ENCODE measurements around the gene SULT1C3. TPM values are rescaled to one million over a fixed set of nuclear protein-coding genes. Genes with fewer than 3 reads are reported as not detected.

SULT1C3 gene
- total RNA-seq, 4 donors from 2014 or later, result not detected

- DNase-seq (ENCODE audit: low spot score) (no peak), ATAC-seq (ENCODE audit: low FRiP score) (no peak)
- no peak for TF ChIP-seq CTCF (IDR thresholded peaks at IDR 0.05)
These were observed 15.7 kb upstream of the SULT1C3 start for GRCh38 chr2:108224022-108224421.

GRCh38 chr2:108226564-108226963, 13.2 kb upstream of the SULT1C3 start:
- TF ChIP-seq CTCF (IDR thresholded peaks at IDR 0.05), result no peak
- DNase-seq (ENCODE audit: low spot score) (no peak), ATAC-seq (ENCODE audit: low FRiP score) (no peak)

DNA sequence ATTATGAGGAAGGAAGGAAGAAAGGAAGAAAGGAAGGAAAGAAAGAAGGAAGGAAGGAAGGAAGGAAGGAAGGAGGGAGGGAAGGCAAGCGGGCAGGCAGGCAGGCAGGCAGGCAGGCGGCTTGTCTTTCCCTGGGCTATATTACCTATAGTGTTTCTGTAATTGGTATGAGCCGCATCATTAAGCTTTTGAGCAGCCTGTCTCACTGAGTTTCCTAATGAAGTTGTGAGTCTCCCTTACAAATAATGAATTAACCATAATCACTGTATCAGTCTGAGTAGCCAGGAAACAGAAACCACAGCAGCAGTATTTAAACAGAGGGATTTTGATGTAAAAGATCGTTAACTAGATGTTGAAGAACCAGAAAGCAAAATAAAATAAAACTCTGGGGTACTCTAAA, 11.8 kb upstream of the SULT1C3 start:
- no peak for DNase-seq (ENCODE audit: low spot score)
- TF ChIP-seq CTCF (IDR thresholded peaks at IDR 0.05), result no peak

DNA sequence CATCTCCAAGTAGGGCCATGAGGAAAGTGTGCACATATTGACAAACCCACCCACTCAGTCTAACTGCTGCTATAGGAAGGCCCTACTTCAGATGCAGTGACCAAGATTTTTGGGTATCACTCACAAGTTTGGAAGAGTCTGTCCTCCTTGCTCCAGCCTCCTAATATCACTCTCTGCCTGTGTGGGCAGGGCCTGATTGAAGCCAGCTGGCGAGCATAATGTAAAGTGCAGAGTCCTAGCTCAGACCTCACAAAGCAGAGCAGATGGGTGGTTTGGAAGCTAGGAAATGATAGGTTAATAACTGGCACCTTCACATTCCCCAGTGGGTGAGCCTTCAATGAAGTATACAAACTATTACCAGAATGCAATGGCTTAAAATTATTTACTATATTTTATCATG, 11.2 kb upstream of the SULT1C3 start:
- TF ChIP-seq CTCF (IDR thresholded peaks at IDR 0.05), result no peak
- DNase-seq (ENCODE audit: low spot score) (no peak), ATAC-seq (ENCODE audit: low FRiP score) (no peak)

More for the DNA sequence above, 11.8 kb upstream of the SULT1C3 start:
- no peak for ATAC-seq (ENCODE audit: low FRiP score)

GRCh38 chr2:108229875-108230274, 9.9 kb upstream of the SULT1C3 start:
- ATAC-seq (ENCODE audit: low FRiP score), result no peak
- TF ChIP-seq CTCF (IDR thresholded peaks at IDR 0.05), result no peak

GRCh38 chr2:108235577-108235976, 4.2 kb upstream of the SULT1C3 start:
- no peak for TF ChIP-seq CTCF (IDR thresholded peaks at IDR 0.05)

More at GRCh38 chr2:108229875-108230274, 9.9 kb upstream of the SULT1C3 start:
- DNase-seq (ENCODE audit: low spot score), result no peak

GRCh38 chr2:108236676-108237335, 3.0 kb upstream of the SULT1C3 start:
- ATAC-seq (ENCODE audit: low FRiP score) (no peak), DNase-seq (ENCODE audit: low spot score) (no peak)
- no peak for TF ChIP-seq CTCF (IDR thresholded peaks at IDR 0.05)

More at GRCh38 chr2:108235577-108235976, 4.2 kb upstream of the SULT1C3 start:
- ATAC-seq (ENCODE audit: low FRiP score) (no peak), DNase-seq (ENCODE audit: low spot score) (no peak)
